HEK293 (cell line): ENCODE data around the gene RASSF1.

Experiments
- GLI2 ChIP-seq: fragments of 450-650 bp; formaldehyde crosslinking; IDR thresholded peaks from 2 replicates; pipeline ENCODE4; 2017; ENCODE audit warnings: missing biosample characterization, missing genetic modification characterization, low read depth, borderline replicate concordance
- HOXC10 ChIP-seq: sonication (generic); formaldehyde crosslinking; IDR thresholded peaks from 2 replicates; pipeline ENCODE4 v1.8.1; 2023; ENCODE audit warnings: mild to moderate bottlenecking, missing genetic modification reagents
- SCRT2 ChIP-seq: fragments of 450-650 bp; formaldehyde crosslinking; IDR thresholded peaks from 2 replicates; pipeline ENCODE4 v1.5.1; 2016; ENCODE audit warnings: missing biosample characterization, missing genetic modification characterization
- SP3 ChIP-seq: fragments of 450-650 bp; formaldehyde crosslinking; IDR thresholded peaks from 2 replicates; pipeline ENCODE4 v1.5.1; 2016; ENCODE audit warnings: missing biosample characterization, missing genetic modification characterization
- TCF7L2 ChIP-seq: IDR thresholded peaks from 2 replicates; pipeline ENCODE4 v1.6.1; 2011; ENCODE audit warnings: low read depth, mild to moderate bottlenecking, inconsistent platforms, low read length, moderate library complexity, borderline replicate concordance
- YY1 ChIP-seq: fragments of 450-650 bp; formaldehyde crosslinking; IDR thresholded peaks from 2 replicates; pipeline ENCODE4 v1.5.1; 2018; ENCODE audit warnings: missing biosample characterization, missing genetic modification characterization
- ZBTB11 ChIP-seq: fragments of 450-650 bp; formaldehyde crosslinking; conservative IDR thresholded peaks from 2 replicates; pipeline ENCODE4 v1.5.1; 2016; ENCODE audit warnings: low read depth, missing biosample characterization, missing genetic modification characterization
- ZBTB17 ChIP-seq: fragments of 450-650 bp; formaldehyde crosslinking; IDR thresholded peaks from 2 replicates; pipeline ENCODE4 v1.5.1; 2016; ENCODE audit warnings: missing biosample characterization, missing genetic modification characterization
- ZBTB7A ChIP-seq: fragments of 450-650 bp; formaldehyde crosslinking; IDR thresholded peaks from 2 replicates; pipeline ENCODE4 v1.5.1; 2016; ENCODE audit warnings: low read depth, missing biosample characterization, missing genetic modification characterization
- ZEB2 ChIP-seq: fragments of 450-650 bp; formaldehyde crosslinking; IDR thresholded peaks from 2 replicates; pipeline ENCODE4 v1.5.1; 2016; ENCODE audit warnings: missing biosample characterization, missing genetic modification characterization
- ZFP3 ChIP-seq: fragments of 450-650 bp; formaldehyde crosslinking; IDR thresholded peaks from 2 replicates; pipeline ENCODE4 v1.5.1; 2016; ENCODE audit warnings: low read depth, missing biosample characterization, missing genetic modification characterization
- ZIC2 ChIP-seq: fragments of 450-650 bp; formaldehyde crosslinking; IDR thresholded peaks from 2 replicates; pipeline ENCODE4 v1.5.1; 2016; ENCODE audit warnings: missing biosample characterization, missing genetic modification characterization
- ZNF133 ChIP-seq: fragments of 450-650 bp; formaldehyde crosslinking; IDR thresholded peaks from 2 replicates; pipeline ENCODE4 v1.5.1; 2016; ENCODE audit warnings: missing biosample characterization, missing genetic modification characterization
- ZNF140 ChIP-seq: fragments of 450-650 bp; formaldehyde crosslinking; IDR thresholded peaks from 2 replicates; pipeline ENCODE4 v1.5.1; 2016; ENCODE audit warnings: missing biosample characterization, missing genetic modification characterization
- ZNF146 ChIP-seq: fragments of 450-650 bp; formaldehyde crosslinking; IDR thresholded peaks from 2 replicates; pipeline ENCODE4 v1.5.1; 2016; ENCODE audit warnings: missing biosample characterization, missing genetic modification characterization
- ZNF335 ChIP-seq: fragments of 450-650 bp; formaldehyde crosslinking; conservative IDR thresholded peaks from 2 replicates; pipeline ENCODE4 v1.5.1; 2016; ENCODE audit warnings: missing biosample characterization, missing genetic modification characterization
- ZNF404 ChIP-seq: fragments of 450-650 bp; formaldehyde crosslinking; IDR thresholded peaks from 2 replicates; pipeline ENCODE4 v1.5.1; 2017; ENCODE audit warnings: missing biosample characterization, missing genetic modification characterization
- ZNF416 ChIP-seq: fragments of 450-650 bp; formaldehyde crosslinking; IDR thresholded peaks from 2 replicates; pipeline ENCODE4 v1.5.1; 2016; ENCODE audit warnings: missing biosample characterization, missing genetic modification characterization
- ZNF558 ChIP-seq: fragments of 450-650 bp; formaldehyde crosslinking; IDR thresholded peaks from 2 replicates; pipeline ENCODE4 v1.5.1; 2016; ENCODE audit warnings: missing biosample characterization, missing genetic modification characterization
- ZNF610 ChIP-seq: fragments of 450-650 bp; formaldehyde crosslinking; IDR thresholded peaks from 2 replicates; pipeline ENCODE4 v1.5.1; 2016; ENCODE audit warnings: missing biosample characterization, missing genetic modification characterization, borderline replicate concordance
- ZNF624 ChIP-seq: fragments of 450-650 bp; formaldehyde crosslinking; IDR thresholded peaks from 2 replicates; pipeline ENCODE4 v1.5.1; 2017; ENCODE audit warnings: missing biosample characterization, missing genetic modification characterization
- ZNF639 ChIP-seq: fragments of 450-650 bp; formaldehyde crosslinking; IDR thresholded peaks from 2 replicates; pipeline ENCODE4 v1.5.1; 2016; ENCODE audit warnings: missing biosample characterization, missing genetic modification characterization
- ZNF658 ChIP-seq: fragments of 450-650 bp; formaldehyde crosslinking; IDR thresholded peaks from 2 replicates; pipeline ENCODE4; 2016; ENCODE audit warnings: missing biosample characterization, missing genetic modification characterization
- ZNF776 ChIP-seq: fragments of 450-650 bp; formaldehyde crosslinking; IDR thresholded peaks from 2 replicates; pipeline ENCODE4 v1.5.0; 2017; ENCODE audit warnings: missing biosample characterization, missing genetic modification characterization, borderline replicate concordance
- ZNF792 ChIP-seq: fragments of 450-650 bp; formaldehyde crosslinking; IDR thresholded peaks from 2 replicates; pipeline ENCODE4 v1.5.1; 2016; ENCODE audit warnings: missing biosample characterization, missing genetic modification characterization
- ZNF830 ChIP-seq: fragments of 450-650 bp; IDR thresholded peaks from 2 replicates; pipeline ENCODE4 v1.5.0; 2018; ENCODE audit warnings: missing biosample characterization, missing genetic modification characterization, low read depth, mild to moderate bottlenecking, moderate library complexity
- ZSCAN23 ChIP-seq: fragments of 450-650 bp; formaldehyde crosslinking; IDR thresholded peaks from 2 replicates; pipeline ENCODE4 v1.5.1; 2016; ENCODE audit warnings: missing biosample characterization, missing genetic modification characterization
- TF ChIP-seq, protein P1 (sequence below): fragments of 450-650 bp; formaldehyde crosslinking; IDR thresholded peaks from 2 replicates; pipeline ENCODE4 v1.5.1; 2016; ENCODE audit warnings: missing biosample characterization, missing genetic modification characterization
- TF ChIP-seq, protein P2 (sequence below): fragments of 450-650 bp; formaldehyde crosslinking; IDR thresholded peaks from 2 replicates; pipeline ENCODE4 v1.5.1; 2016; ENCODE audit warnings: missing biosample characterization, missing genetic modification characterization

RASSF1 gene

DNA sequence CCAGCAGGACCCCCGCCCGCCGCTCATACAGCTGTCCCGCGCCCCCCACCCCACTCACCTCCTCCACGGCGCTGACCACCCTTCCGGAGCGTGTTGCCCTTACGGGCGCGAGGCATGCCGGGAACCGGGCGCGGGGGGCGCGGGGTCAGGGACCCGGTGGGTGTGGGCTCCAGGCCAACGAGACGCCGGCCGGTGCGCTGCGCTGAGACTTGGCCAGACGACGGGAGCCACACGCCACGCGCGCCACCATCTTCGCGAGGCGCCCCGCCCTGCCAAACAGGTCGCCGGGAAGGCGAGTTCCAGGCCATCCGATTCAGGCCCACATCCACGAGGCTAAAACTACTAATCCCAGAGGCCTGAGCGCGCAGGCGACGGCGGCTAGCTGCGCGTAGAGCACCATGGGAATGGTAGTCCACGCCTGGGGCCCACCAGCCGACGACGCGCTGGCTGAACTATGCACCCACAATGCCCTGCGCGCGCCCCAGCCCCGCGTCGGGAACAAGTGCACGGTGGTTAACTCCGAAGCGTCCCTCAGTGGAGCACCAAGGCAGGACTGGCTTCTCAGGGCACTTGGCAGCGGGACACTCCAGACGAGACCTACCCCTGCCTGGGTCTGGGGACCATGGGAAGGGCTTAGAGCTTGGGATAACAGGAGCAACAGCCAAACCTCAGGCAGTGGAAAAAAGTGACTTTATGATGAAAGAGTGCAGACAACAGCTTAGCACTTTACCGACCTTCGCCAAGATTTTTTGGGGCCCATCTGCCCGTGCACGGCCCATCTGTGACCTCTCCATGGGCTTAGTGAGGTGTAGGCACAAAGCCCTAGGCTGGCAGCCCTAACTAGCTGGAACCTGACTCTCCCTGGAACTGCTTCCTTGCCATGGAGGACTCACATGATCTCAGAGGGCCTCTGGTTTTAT lies 48.2 kb downstream of the RASSF1 start, which contains the start of gene IFRD2 (continued):
- no peak; the same call in 1 of the 2 replicates for TF ChIP-seq ZNF639
- no peak for TF ChIP-seq ZNF624
- TF ChIP-seq ZNF335 (tag by site-specific recombination): peak; percentile 65; the same call in 1 of the 2 replicates
- TF ChIP-seq, protein P1, sequence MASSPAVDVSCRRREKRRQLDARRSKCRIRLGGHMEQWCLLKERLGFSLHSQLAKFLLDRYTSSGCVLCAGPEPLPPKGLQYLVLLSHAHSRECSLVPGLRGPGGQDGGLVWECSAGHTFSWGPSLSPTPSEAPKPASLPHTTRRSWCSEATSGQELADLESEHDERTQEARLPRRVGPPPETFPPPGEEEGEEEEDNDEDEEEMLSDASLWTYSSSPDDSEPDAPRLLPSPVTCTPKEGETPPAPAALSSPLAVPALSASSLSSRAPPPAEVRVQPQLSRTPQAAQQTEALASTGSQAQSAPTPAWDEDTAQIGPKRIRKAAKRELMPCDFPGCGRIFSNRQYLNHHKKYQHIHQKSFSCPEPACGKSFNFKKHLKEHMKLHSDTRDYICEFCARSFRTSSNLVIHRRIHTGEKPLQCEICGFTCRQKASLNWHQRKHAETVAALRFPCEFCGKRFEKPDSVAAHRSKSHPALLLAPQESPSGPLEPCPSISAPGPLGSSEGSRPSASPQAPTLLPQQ (tag by site-specific recombination): peak; percentile 98
- no peak for TF ChIP-seq ZNF558 (tag by site-specific recombination)
- no peak for TF ChIP-seq HOXC10
- peak; percentile 30; the same call in 1 of the 2 replicates for TF ChIP-seq ZIC2 (tag by site-specific recombination)
- peak; percentile 96 for TF ChIP-seq YY1 (tag by site-specific recombination)
- TF ChIP-seq ZBTB7A (tag by site-specific recombination): no peak
- peak; percentile 76 for TF ChIP-seq ZBTB11 (tag by site-specific recombination)
- TF ChIP-seq ZNF792 (tag by site-specific recombination): no peak
- no peak for TF ChIP-seq ZNF146 (tag by site-specific recombination)
- no peak for TF ChIP-seq ZNF404 (tag by site-specific recombination)
- no peak for TF ChIP-seq GLI2
- no peak for TF ChIP-seq TCF7L2
- TF ChIP-seq ZSCAN23: no peak
- no peak for TF ChIP-seq ZNF416
- TF ChIP-seq SCRT2 (tag by site-specific recombination): no peak
- TF ChIP-seq ZNF140 (tag by site-specific recombination): no peak
- no peak for TF ChIP-seq ZNF658 (tag by site-specific recombination)
- TF ChIP-seq, protein P2, sequence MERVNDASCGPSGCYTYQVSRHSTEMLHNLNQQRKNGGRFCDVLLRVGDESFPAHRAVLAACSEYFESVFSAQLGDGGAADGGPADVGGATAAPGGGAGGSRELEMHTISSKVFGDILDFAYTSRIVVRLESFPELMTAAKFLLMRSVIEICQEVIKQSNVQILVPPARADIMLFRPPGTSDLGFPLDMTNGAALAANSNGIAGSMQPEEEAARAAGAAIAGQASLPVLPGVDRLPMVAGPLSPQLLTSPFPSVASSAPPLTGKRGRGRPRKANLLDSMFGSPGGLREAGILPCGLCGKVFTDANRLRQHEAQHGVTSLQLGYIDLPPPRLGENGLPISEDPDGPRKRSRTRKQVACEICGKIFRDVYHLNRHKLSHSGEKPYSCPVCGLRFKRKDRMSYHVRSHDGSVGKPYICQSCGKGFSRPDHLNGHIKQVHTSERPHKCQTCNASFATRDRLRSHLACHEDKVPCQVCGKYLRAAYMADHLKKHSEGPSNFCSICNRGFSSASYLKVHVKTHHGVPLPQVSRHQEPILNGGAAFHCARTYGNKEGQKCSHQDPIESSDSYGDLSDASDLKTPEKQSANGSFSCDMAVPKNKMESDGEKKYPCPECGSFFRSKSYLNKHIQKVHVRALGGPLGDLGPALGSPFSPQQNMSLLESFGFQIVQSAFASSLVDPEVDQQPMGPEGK: peak; percentile 53; the same call in 1 of the 2 replicates
- TF ChIP-seq ZEB2 (tag by site-specific recombination): peak; percentile 39; the same call in 1 of the 2 replicates
- TF ChIP-seq SP3: peak; percentile 98
- no peak for TF ChIP-seq ZNF776 (tag by site-specific recombination)
- TF ChIP-seq ZNF610: no peak
- TF ChIP-seq ZNF133: no peak
- TF ChIP-seq ZBTB17 (tag by site-specific recombination): peak; percentile 90
- TF ChIP-seq ZNF830 (tag by site-specific recombination): no peak
- TF ChIP-seq ZFP3: no peak
